Caco-2 (cell line): Measurements from ENCODE around the gene C19orf33. TPM values are rescaled to one million over a fixed set of nuclear protein-coding genes. Genes with fewer than 3 reads are reported as not detected.
A peak's percentile ranks its signal among the peaks of the same experiment; 100 is the strongest.

ENCODE experiments used
- BruUV-seq: library from RNA; stranded (reverse); fragments of 400-500 nt; replicated peaks from 2 replicates; lab custom pipeline; 2021; lab: Mats Ljungman, UMichigan
- CTCF ChIA-PET: fragments of 300-600 bp; sonication (Branson Sonifier 250); formaldehyde crosslinking; loops from one replicate; lab custom pipeline; 2022; ENCODE audit warnings: antibody characterized with exemption; lab: Charles Lee
- POLR2A ChIA-PET: fragments of 300-600 bp; sonication (Branson Sonifier 250); formaldehyde crosslinking; loops from one replicate; lab custom pipeline; 2022; ENCODE audit warnings: antibody characterized with exemption; lab: Charles Lee
- DNase-seq, 2 experiments: peaks; one replicate each; pipeline versions ENCODE4 v3.0.0 to v3.0.0-alpha.2; 2020 to 2022
- H3K27me3 ChIP-seq: replicated peaks from 2 replicates; pipeline ENCODE4 v1.6.0; 2011; ENCODE audit warnings: low read length; ENCODE audit not compliant: control insufficient read depth, insufficient read depth
- H3K36me3 ChIP-seq: 2 replicates; pipeline ENCODE4 v1.5.1; 2011; ENCODE audit warnings: low read length; ENCODE audit not compliant: control insufficient read depth, insufficient read depth
- H3K4me1 ChIP-seq: fragments of 250-450 bp; sonication (Bioruptor Pico); 2 replicates; pipeline ENCODE4 v1.5.1; 2020; ENCODE audit warnings: mild to moderate bottlenecking
- H3K4me3 ChIP-seq: 2 replicates; pipeline ENCODE4 v1.5.1; 2011; ENCODE audit warnings: low read depth, mild to moderate bottlenecking, control low read depth, low read length
- H3K9me3 ChIP-seq: fragments of 250-450 bp; sonication (Bioruptor Pico); 2 replicates; pipeline ENCODE4 v1.5.1; 2020; ENCODE audit warnings: mild to moderate bottlenecking, moderate library complexity
- H3K27ac Mint-ChIP-seq: one replicate; pipeline ENCODE4 v1.8.0; 2022; ENCODE audit warnings: mixed read lengths; ENCODE audit not compliant: unreplicated experiment
- H3K27me3 Mint-ChIP-seq: one replicate; pipeline ENCODE4 v1.8.0; 2022; ENCODE audit warnings: mixed read lengths; ENCODE audit not compliant: insufficient read depth, unreplicated experiment
- H3K36me3 Mint-ChIP-seq: one replicate; pipeline ENCODE4 v1.8.0; 2022; ENCODE audit warnings: mild to moderate bottlenecking, mixed read lengths; ENCODE audit not compliant: insufficient read depth, unreplicated experiment
- H3K4me1 Mint-ChIP-seq: one replicate; pipeline ENCODE4 v1.8.0; 2022; ENCODE audit warnings: low read depth, mixed read lengths; ENCODE audit not compliant: unreplicated experiment
- H3K4me3 Mint-ChIP-seq: one replicate; pipeline ENCODE4 v1.8.0; 2022; ENCODE audit warnings: mild to moderate bottlenecking, moderate library complexity, mixed read lengths; ENCODE audit not compliant: unreplicated experiment
- H3K9me3 Mint-ChIP-seq: one replicate; pipeline ENCODE4 v1.8.0; 2022; ENCODE audit warnings: mixed read lengths; ENCODE audit not compliant: unreplicated experiment
- CTCF ChIP-seq, 2 experiments: fragments of 200-600 bp in 1 of 2; IDR thresholded peaks; 1 replicate in 1 of 2; 2 replicates in 1 of 2; pipeline versions ENCODE4 v1.5.1 to v1.8.0; 2011 to 2022; ENCODE audit warnings: antibody characterized with exemption in 1 of 2, control low read depth in 1 of 2, inconsistent platforms in 1 of 2, low read depth in 1 of 2, low read length in 1 of 2, mild to moderate bottlenecking in 1 of 2, moderate library complexity in 1 of 2; ENCODE audit not compliant: insufficient read depth in 1 of 2, severe bottlenecking in 1 of 2, unreplicated experiment in 1 of 2
- intact Hi-C: fragments of 100-400 bp; cut with micrococcal nuclease; formaldehyde crosslinking; loops from one replicate; pipeline ENCODE4 v1.10.0; 2022; ENCODE audit not compliant: unreplicated experiment
- total RNA-seq: library from RNA; stranded (reverse); gene quantifications from 2 replicates; pipeline ENCODE4 v1.2.3, GENCODE V29; 2022

Gene C19orf33
- total RNA-seq, 1 experiment from 2014 or later = 18.6 TPM

DNA sequence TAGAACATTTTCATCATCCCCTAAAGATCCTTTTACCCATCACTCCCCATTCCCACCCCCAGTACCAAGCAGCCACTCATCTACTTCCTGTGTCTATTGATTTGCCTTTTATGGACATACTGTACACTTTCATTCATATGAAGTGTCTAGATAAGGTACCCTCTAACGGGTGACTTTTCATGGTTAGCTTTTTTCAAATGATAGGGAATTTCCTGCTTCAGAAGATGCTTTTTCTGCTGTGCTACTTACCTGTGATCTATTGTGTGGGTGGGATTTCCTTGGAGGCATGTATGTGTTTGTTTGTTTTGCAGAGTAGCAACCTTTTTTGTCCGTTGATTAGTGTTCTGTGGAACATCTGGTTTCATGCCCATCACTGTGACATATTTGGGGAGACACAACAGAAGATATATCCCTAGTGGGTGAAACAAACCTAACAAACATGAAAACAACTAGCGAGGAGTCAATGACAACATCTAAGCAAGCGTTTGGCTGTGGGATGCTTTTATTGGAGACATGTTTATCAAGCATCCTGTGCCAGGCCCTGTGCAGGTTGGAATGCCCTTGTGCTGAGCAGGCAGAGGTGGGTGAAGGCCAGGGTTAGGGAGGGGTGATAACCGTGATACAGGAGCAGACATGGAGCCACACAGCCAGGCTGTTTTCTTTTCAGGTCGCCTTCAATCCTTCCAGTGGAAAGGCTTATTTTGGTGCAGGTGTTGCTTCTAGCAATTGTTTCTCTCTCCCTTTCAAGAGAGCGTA is 22.1 kb upstream of the C19orf33 start:
- BruUV-seq = no TSS peak
- TF ChIP-seq CTCF (IDR thresholded peaks at IDR 0.05; ENCODE audit: insufficient read depth in 1 of 2, low read depth in 1 of 2, low read length in 1 of 2, severe bottlenecking in 1 of 2, unreplicated experiment in 1 of 2) = no peak
- DNase-seq = no peak
- ChIA-PET CTCF (no interaction called here), POLR2A (no interaction called here)
- H3K4me3 Mint-ChIP-seq = no peak overlapping the region
- Histone ChIP-seq H3K9me3 (no peaks in the 10 kb centered on the region), H3K4me1 (peaks cover 22% of the 10 kb centered on the region), H3K36me3 (peaks cover 4% of the 10 kb centered on the region), H3K27me3 (no peaks in the 10 kb centered on the region), H3K4me3 (no peak overlapping the region)
- peaks cover 13% of the 10 kb centered on the region for H3K4me1 Mint-ChIP-seq
- intact Hi-C loops = no loop called here
- peak overlapping the region; percentile 7 for H3K27ac Mint-ChIP-seq
- H3K27me3 Mint-ChIP-seq = no peaks in the 10 kb centered on the region
- no peaks in the 10 kb centered on the region for H3K9me3 Mint-ChIP-seq
- peaks cover 88% of the 10 kb centered on the region for H3K36me3 Mint-ChIP-seq

- no peaks in the 10 kb centered on the region for H3K9me3 Mint-ChIP-seq
- no peak for TF ChIP-seq CTCF (IDR thresholded peaks at IDR 0.05; ENCODE audit: insufficient read depth in 1 of 2, low read depth in 1 of 2, low read length in 1 of 2, severe bottlenecking in 1 of 2, unreplicated experiment in 1 of 2)
- H3K4me1 Mint-ChIP-seq = peaks cover under 1% of the 10 kb centered on the region
- peaks cover 4% of the 10 kb centered on the region for H3K36me3 ChIP-seq
- no peak for DNase-seq
- H3K27ac Mint-ChIP-seq = peak overlapping the region; percentile 29
- H3K4me3 Mint-ChIP-seq = no peak overlapping the region
- CTCF ChIA-PET = interaction anchor here (0.6 kb wide), 1 partner anchor 119 kb away, joined by 4 read pairs; no protein-coding TSS in a partner anchor
- no peaks in the 10 kb centered on the region for H3K27me3 ChIP-seq
- POLR2A ChIA-PET = no interaction called here
- H3K4me1 ChIP-seq = peaks cover 10% of the 10 kb centered on the region; the same call in 1 of the 2 replicates
- BruUV-seq = no TSS peak
- no peaks in the 10 kb centered on the region for H3K27me3 Mint-ChIP-seq
- intact Hi-C loops = no loop called here
- H3K36me3 Mint-ChIP-seq = peaks cover 84% of the 10 kb centered on the region
- H3K4me3 ChIP-seq = no peak overlapping the region
- H3K9me3 ChIP-seq = no peaks in the 10 kb centered on the region
These were observed 20.8 kb upstream of the C19orf33 start for GRCh38 chr19:38283271-38283670.

DNA sequence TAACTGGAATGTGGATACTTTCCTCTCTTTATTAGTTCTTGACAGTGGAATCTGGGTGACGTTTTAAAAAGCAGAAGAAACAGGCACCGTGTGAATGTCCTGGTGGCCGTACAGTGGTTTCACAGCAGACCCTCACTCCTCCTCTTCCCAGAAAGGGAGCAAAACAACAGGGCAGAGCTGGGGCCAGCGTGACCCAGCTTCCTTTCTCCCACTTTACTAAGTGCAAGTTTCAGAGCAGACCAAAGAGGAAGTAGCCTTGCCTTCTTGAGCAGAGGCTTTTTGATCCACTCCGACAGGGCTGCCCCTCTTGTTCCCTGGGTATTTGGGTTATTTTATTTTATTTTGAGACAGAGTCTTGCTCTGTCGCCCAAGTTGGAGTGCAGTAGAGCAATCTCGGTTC is 19.6 kb upstream of the C19orf33 start:
- no peak for DNase-seq
- no peaks in the 10 kb centered on the region for H3K27me3 ChIP-seq
- TF ChIP-seq CTCF (IDR thresholded peaks at IDR 0.05; ENCODE audit: insufficient read depth in 1 of 2, low read depth in 1 of 2, low read length in 1 of 2, severe bottlenecking in 1 of 2, unreplicated experiment in 1 of 2) = no peak
- 0 out of 2 replicates have a peak, but pooled peaks cover 3% of the 10 kb centered on the region for H3K4me1 ChIP-seq
- ChIA-PET CTCF (no interaction called here), POLR2A (no interaction called here)
- Mint-ChIP-seq H3K4me1 (no peaks in the 10 kb centered on the region), H3K27me3 (no peaks in the 10 kb centered on the region), H3K36me3 (peaks cover 90% of the 10 kb centered on the region), H3K4me3 (no peak overlapping the region), H3K27ac (no peak overlapping the region), H3K9me3 (no peaks in the 10 kb centered on the region)
- no TSS peak for BruUV-seq
- H3K9me3 ChIP-seq = no peaks in the 10 kb centered on the region
- intact Hi-C loops = no loop called here
- H3K36me3 ChIP-seq = peaks cover 7% of the 10 kb centered on the region
- no peak overlapping the region for H3K4me3 ChIP-seq
